GM12873 (cell line): Measurements from ENCODE around the gene HMGN3.

ENCODE experiments used
- TF ChIP-seq, protein P1 (sequence below): IDR thresholded peaks from 2 replicates; pipeline ENCODE4 v1.5.1; 2012; ENCODE audit warnings: low read depth, mild to moderate bottlenecking, moderate library complexity, low read length, control low read depth; ENCODE audit not compliant: insufficient read depth; ENCODE audit errors: missing control alignments

HMGN3 gene

DNA sequence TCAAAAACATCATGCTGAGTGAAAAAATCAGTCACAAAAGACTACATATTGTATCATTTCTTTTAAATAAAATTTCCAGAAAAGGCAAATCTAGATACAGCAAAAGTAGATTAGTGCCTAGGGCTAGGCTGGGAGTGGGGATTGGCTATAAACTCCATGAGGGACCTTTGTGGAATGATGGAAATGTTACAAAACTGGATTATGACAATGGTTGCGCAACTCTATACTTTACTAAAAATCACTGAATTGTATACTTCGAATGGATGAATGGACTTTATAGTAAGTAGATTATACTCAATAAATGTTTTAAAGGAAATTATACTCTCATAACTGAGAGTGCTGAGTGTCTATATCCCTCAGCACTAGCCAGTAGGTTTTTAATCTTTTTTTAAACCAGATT, 4.3 kb downstream of the HMGN3 start:
- TF ChIP-seq, protein P1, sequence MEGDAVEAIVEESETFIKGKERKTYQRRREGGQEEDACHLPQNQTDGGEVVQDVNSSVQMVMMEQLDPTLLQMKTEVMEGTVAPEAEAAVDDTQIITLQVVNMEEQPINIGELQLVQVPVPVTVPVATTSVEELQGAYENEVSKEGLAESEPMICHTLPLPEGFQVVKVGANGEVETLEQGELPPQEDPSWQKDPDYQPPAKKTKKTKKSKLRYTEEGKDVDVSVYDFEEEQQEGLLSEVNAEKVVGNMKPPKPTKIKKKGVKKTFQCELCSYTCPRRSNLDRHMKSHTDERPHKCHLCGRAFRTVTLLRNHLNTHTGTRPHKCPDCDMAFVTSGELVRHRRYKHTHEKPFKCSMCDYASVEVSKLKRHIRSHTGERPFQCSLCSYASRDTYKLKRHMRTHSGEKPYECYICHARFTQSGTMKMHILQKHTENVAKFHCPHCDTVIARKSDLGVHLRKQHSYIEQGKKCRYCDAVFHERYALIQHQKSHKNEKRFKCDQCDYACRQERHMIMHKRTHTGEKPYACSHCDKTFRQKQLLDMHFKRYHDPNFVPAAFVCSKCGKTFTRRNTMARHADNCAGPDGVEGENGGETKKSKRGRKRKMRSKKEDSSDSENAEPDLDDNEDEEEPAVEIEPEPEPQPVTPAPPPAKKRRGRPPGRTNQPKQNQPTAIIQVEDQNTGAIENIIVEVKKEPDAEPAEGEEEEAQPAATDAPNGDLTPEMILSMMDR = no peak

DNA sequence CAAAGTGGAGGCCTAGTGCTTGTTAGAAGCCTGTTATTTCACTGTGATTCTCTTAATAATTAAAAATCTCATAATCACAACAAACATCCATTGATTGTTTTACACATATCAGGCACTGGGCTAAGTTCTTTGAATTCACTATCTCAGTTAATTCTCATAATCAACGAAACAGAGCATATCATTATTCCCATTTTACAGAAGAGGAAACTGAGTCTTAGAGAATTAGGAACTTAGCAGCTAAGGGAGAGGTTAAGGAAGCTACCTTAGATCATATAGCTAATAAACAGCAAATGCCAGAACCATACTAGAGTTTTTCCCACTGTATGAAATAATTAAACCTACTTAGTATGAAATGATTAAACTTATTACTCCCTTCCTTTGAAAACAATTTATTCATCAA, 7.0 kb downstream of the HMGN3 start:
- TF ChIP-seq, protein P1 = no peak

DNA sequence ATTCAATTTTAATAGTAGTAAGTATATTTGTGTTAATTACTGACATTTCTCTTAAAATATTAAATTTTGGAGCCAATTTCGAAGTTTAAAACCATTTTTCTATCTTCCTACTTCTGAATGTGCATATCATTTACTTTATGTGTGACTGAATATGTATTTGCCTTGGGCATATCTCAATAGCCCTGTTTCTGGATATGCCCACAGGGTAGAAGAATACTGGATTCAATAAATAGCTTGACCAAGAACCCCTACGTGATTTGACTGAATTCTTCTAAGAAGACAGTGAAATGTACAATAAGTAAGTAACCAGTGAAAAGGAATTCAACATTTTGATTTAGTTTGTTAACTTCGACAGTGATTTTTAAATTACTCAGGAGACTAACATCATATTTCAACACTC, 7.8 kb downstream of the HMGN3 start:
- TF ChIP-seq, protein P1 = no peak

DNA sequence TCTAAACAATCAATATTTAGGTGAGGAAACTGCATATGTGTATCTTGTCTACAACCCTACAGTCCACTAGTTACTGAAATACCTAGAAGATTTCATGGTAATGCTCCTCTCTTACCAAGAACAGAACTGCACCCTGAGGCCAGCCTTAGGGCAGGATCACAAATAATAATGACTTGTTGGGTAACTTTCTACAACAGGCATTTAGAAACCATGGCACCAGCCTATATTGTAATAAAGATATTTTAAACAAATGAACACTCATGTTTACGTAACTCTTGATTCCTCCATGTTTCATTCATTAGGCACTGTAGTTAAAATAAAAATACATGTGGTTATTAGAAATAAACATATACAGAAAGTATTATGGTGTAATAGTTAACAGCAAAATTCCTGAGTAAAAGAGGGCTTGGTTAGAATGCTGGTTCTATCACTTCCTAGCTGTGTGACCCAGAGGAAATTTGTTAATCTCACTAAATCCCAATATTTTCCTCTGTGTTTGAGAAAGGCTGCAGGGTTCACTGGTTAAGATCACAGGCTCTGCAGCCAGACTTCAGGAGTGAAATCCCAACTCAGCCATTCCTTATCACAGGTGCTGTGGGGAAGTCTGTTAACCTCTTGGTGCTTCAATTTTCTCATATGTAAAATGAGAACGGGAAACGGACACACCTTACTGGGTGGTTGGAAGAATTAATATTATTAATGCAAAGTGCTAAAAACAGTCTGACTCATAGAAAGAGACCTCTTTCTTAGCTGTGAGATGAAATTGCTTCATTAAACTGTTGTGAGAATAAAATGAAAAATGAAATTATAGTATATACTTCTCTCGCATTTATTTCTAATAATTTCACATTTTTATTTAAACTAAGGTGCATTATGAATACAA, 8.5 kb downstream of the HMGN3 start:
- TF ChIP-seq, protein P1 = no peak

DNA sequence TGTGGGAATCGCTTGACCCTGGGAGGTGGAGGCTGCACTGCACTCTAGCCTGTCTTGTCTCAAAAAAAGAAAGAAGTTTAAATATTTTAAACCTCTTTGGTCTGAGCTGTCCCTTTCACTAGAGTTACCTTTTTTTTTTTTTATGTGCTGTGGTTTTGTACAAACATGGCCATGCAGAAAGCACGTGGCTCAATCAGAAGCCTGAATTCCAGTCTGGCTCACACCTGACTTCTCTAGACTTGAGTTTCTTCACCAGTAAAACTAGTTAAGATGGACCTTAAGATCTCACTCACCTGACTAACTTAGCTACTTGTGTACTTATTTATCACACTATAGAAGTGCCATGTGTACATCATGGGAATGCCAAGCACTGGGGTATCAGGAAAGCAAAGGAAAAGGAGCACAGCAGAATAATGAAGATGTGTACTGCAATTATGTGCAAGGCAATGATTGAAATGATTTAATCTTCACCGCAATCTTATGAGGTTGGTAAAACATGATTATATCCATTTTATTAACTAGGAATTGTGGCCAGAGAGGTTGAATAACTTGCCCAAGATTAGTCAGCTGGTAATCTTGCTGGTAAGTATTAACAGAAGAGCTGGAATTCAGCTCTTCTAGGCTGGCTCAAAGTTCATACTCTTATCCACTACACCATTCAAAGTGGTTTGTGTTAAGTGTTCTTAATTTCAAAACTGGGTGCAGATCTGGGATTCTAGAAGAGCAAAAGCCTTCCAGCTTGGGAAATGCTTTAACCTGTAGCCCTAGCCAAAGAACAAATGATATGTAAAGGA, 10.7 kb downstream of the HMGN3 start:
- TF ChIP-seq, protein P1 = no peak

DNA sequence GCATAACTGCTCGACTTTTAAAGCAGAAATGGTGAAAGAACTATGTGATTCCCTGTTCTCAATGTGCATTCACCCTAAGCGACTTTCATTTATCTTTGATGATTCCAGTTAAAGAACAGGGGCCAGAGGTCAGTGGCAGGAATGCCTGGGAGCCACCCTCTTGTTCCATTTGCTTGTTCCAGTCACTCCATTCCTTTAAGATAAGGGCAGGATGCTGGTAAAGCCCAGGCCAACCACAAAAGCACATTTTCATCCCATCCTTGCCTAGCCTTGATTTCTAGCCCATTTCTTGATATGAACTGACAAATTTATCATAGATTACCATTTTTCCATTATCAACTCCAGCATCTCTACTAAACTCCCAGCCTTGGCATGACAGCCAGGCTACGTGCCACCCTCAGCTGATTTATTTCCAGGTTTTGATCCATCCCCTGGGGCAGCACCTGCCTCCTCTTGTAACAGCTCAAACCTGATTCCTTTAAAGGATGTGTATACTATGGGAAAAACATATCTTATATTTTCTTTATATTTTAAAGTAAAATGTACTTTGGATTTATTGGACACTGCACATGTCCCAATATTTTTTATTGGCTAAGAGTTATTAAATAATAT, 19.2 kb downstream of the HMGN3 start:
- TF ChIP-seq, protein P1 = no peak

DNA sequence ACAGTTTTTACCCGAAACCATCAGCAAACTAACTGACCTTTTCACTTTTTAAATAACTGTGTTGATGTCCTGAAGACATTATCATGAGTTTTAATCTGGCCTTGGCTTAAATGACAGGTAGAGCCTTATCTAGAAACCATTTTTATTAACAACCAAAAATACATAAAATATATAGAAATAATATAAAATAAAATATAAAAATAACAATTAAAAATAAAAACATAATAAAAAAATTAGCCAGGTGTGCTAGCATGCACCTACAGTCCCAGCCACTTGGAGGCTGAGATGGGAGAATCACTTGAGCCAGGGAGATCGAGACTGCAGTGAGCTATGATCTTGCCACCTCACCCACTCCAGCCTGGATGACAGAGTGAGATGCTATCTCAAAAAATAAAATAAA, 21.6 kb downstream of the HMGN3 start:
- TF ChIP-seq, protein P1 = no peak
